ENCODE results near the gene SYCN. TPM values are rescaled to one million over a fixed set of nuclear protein-coding genes. Genes with fewer than 3 reads are reported as not detected.

SYCN gene
- total RNA-seq, 4 donors from 2014 or later: not detected

DNA sequence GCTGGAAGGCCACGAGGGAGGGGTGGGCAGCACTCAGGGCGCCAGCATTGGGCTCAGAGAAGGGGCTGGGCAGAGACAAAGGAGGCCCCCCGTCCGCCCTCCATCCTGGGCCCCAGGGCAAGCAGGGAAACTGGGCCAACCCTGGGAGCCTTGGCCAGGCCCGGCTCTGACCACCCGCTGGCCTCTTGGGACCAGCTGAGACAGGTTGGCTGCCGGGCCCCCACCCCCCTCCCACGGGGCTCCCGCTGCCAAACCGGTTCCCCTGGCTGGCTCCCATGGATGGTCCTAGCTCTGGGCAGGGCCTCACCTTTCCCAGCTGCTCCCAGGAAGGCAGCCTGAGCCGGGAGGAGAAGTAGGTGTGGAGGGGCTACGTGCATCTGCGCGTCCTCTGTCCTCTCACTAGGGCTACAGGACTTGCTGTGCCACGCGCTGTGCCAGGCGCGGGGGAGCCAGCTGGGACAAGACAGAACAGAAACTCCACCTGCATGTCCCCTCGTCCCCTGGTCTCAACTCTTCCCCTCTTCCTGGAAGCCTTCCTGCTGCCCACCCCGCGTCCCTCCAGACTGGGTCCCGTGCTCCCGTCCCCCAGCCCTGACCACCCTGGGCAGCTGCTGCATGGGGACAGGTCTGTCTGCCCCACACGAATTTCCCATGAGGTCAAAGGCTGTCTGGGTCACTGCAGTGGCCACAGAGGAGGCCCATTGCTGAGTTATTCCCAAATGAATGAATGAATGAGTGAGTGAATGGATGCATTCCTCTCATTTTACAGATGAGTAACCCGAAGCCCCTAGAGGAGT is 36.4 kb downstream of the SYCN start:
- intact Hi-C loops (cut with DNase I): no loop called here
- no peak for DNase-seq
- Histone ChIP-seq H3K4me1 (peaks cover 24 to 59% (median 28%) of the 10 kb centered on the region in 3 donors), H3K4me3 (peak overlapping the region in 3 of 4 donors; percentile 25 to 52 (median 35)), H3K27me3 (no peaks in the 10 kb centered on the region), H3K9me3 (no peaks in the 10 kb centered on the region), H3K27ac (peak overlapping the region; percentile 67 to 86 (median 78)), H3K36me3 (peaks cover 2 to 46% (median 7%) of the 10 kb centered on the region in 3 donors)
- 59 to 92% methylated on average over 5 to 10 of the region's 25 CpGs for WGBS, 2 donors
- TF ChIP-seq, protein P1, sequence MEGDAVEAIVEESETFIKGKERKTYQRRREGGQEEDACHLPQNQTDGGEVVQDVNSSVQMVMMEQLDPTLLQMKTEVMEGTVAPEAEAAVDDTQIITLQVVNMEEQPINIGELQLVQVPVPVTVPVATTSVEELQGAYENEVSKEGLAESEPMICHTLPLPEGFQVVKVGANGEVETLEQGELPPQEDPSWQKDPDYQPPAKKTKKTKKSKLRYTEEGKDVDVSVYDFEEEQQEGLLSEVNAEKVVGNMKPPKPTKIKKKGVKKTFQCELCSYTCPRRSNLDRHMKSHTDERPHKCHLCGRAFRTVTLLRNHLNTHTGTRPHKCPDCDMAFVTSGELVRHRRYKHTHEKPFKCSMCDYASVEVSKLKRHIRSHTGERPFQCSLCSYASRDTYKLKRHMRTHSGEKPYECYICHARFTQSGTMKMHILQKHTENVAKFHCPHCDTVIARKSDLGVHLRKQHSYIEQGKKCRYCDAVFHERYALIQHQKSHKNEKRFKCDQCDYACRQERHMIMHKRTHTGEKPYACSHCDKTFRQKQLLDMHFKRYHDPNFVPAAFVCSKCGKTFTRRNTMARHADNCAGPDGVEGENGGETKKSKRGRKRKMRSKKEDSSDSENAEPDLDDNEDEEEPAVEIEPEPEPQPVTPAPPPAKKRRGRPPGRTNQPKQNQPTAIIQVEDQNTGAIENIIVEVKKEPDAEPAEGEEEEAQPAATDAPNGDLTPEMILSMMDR (IDR thresholded peaks at IDR 0.05): no peak
- no peak for TF ChIP-seq POLR2A (IDR thresholded peaks at IDR 0.05)

DNA sequence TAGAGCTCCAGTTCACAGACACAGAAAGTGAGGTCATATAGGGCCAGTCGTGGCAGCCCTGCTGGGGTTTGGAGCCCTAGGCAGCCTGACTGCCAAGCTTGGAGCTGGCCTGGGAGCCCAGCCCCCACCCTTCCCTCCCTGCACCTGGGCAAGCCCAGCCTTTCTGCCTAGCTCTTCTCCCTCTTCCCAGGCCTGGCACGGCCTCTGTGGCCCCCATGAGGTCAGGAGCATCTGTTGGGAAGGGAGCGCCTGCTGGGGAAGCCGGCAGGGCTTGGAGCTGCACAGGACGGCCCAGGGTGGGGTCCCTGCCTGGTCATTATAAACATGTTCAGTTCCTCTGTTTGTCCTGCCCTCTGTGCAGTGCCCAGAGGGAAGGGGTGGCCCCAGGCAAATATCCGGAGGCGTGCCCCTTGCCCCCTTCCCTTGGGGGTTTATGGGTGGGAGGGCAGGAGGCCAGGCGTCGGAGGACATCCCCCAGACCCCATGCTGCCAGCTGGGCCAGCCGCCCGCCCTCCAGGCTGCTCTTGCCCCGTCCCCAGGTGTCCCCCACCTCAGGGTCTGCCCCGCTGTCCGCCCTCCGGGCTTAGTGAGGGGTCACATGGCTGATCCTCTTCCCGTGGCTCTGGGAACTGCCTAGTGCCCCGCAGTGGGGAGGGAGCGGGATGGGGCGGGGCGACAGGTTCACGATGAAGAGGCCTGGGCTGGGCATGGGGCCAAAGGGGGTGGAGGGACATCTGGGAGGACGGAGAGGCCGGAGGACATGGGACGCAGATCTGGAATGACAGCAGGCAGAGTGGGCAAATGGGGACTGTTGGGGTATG is 37.3 kb downstream of the SYCN start:
- TF ChIP-seq, protein P1 (IDR thresholded peaks at IDR 0.05): no peak
- TF ChIP-seq POLR2A (IDR thresholded peaks at IDR 0.05): no peak

DNA sequence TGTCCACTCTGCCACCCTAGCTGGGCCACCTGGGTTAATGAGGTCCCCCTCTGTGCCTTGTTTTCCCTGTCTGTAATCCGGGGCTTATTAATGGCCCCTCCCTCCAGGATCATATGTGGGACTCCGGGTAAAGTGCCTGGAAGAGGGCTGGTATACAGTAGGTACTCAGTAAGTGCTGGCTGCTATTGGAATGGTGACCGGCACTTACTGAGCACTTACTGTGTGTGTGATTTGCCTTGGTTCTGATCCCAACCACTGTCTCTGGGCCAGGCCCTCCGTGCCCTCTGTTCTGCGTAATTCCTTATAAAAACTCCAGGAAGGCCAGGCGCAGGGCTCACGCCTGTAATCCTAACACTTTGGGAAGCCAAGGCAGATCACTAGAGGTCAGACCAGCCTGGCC is 38.2 kb downstream of the SYCN start:
- 80 to 100% methylated on average over 1 to 4 of the region's 7 CpGs for WGBS, 2 donors
- intact Hi-C loops (cut with DNase I): no loop called here

More for the DNA sequence above, 37.3 kb downstream of the SYCN start:
- DNase-seq: no peak
- Histone ChIP-seq H3K9me3 (no peaks in the 10 kb centered on the region), H3K4me1 (peaks cover 24 to 65% (median 28%) of the 10 kb centered on the region in 3 donors), H3K4me3 (peak overlapping the region in 3 of 4 donors; percentile 25 to 52 (median 35)), H3K27me3 (no peaks in the 10 kb centered on the region), H3K36me3 (peaks cover 0 to 37% (median 5%) of the 10 kb centered on the region in 3 donors), H3K27ac (peak overlapping the region; percentile 67 to 86 (median 78))
- 31 to 37% methylated on average over 2 to 7 of the region's 24 CpGs for WGBS, 2 donors
- intact Hi-C loops (cut with DNase I): no loop called here

DNA sequence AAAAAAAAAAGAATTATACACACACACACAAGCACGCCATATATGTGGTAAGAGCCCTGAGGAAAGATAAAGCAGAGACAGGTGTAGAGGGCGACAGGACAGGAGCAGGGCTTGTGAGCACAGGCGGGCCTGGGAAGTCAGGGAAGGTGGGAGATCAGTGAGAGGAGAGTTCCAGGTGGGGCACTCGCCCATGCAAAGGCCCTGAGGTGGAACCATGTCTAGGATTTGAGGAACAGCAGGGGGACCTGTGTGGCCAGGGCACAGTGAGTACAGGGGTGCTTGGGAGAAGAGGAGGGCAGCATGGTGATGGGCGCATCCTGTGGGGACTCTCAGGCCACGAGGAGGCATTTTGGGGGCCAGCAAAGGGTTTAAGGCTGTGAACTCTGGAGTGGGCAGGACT is 39.8 kb downstream of the SYCN start:
- WGBS, 2 donors: 86 to 93% methylated on average over 6 of the region's 6 CpGs
- TF ChIP-seq, protein P1 (IDR thresholded peaks at IDR 0.05): no peak
- no peak for TF ChIP-seq POLR2A (IDR thresholded peaks at IDR 0.05)
- Histone ChIP-seq H3K4me3 (no peak overlapping the region), H3K36me3 (peaks cover 0 to 12% (median 0%) of the 10 kb centered on the region in 3 donors), H3K27me3 (no peaks in the 10 kb centered on the region), H3K9me3 (no peaks in the 10 kb centered on the region), H3K4me1 (peaks cover 40 to 72% (median 43%) of the 10 kb centered on the region in 3 donors), H3K27ac (no peak overlapping the region)
- intact Hi-C loops (cut with DNase I): no loop called here
- DNase-seq: no peak

More for the DNA sequence above, 38.2 kb downstream of the SYCN start:
- Histone ChIP-seq H3K4me1 (peaks cover 30 to 72% (median 35%) of the 10 kb centered on the region in 3 donors), H3K4me3 (no peak overlapping the region), H3K27ac (peak overlapping the region in 3 of 4 donors; percentile 67 to 86 (median 82)), H3K27me3 (no peaks in the 10 kb centered on the region), H3K9me3 (no peaks in the 10 kb centered on the region), H3K36me3 (peaks cover 0 to 28% (median 5%) of the 10 kb centered on the region in 3 donors)
- no peak for DNase-seq
- TF ChIP-seq, protein P1 (IDR thresholded peaks at IDR 0.05): no peak
- no peak for TF ChIP-seq POLR2A (IDR thresholded peaks at IDR 0.05)
